GM18873 (cell line): ENCODE results near the gene ZC3HAV1.
"Not testable (repeated sequence)": the region's sequence is repeated elsewhere in the genome, so short reads cannot be mapped to it uniquely, and the experiment has no call there.

Experiments
- ATAC-seq: cut with Tn5 transposase; IDR thresholded peaks from one replicate; pipeline ENCODE4 v1.9.1; 2021; ENCODE audit warnings: mild to moderate bottlenecking, moderate library complexity, moderate number of reproducible peaks; ENCODE audit not compliant: unreplicated experiment, low FRiP score

Gene ZC3HAV1

DNA sequence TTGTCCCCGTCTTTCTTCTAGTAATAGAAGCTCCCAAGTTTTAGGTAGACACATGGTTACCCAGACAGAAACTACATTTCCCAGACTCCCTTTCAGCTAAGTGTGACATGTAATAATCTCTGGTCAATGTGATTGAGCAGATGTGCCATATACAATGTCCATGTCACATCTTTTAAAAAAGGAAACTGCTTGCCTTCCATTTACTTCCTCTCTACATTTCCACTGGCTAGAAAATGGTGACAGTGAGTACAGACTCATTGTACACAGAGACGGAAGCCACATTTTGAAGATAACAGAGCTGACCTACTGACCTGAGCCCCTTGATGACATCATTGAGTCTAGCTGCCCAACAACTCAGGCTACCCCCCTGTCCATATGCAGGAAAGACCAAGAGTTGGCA lies 21.3 kb downstream of the ZC3HAV1 start:
- no peak for ATAC-seq

DNA sequence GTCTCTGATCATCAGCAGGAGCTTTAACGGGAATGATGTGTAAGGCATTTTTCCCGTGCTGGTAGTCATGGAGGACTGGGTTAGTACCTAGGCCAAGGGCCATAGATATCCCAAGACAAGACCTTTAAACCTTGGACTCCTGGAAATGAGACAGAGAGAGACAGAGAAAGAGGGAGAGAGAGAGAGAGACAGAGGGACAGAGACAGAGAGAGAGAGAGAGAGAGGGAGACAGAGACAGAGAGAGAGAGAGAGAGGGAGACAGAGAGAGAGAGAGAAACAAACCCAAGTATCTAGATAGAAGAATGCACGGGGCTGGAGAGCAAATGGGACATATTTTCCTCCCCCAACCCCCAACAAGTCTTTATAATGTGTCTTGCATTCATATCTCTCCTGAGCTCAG lies 22.3 kb downstream of the ZC3HAV1 start:
- ATAC-seq, result no peak

DNA sequence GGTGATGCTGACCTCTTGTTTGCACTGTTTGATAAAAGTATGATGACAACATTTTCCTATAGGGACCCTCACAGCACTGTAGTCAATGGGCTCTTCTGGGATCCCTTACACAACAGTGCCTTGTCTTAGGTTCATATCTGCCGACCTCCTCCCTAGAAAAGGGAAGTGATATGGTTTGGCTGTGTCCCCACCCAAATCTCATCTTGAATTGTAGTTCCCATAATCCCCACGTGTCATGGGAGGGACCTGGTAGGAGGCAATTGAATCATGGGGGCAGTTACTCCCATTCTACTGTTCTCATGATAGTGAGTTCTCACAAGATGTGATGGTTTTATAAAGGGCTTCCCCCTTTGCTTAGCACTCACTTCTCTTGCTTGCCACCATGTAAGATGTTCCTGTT lies 23.1 kb downstream of the ZC3HAV1 start:
- ATAC-seq, result no peak

DNA sequence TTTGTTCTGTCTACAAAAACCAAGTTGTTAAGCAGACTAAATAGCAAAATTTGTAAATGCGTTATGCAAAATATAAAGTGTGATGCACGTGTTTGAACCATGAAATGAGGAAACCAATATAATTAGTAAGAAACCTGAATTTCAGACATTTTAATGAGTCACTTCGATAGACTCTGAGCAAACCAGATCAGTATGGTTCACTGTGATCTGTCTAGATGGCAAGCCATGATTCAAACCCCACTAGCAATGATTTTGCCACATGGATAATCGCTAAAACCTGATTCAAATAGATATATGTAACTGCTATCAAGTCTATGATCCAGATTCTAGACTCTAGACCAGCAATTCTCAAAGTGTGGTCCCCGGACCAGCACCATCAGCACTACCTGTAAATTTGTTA lies 24.8 kb downstream of the ZC3HAV1 start:
- ATAC-seq, result no peak

GRCh38 chr7:139081584-139081983 lies 27.9 kb downstream of the ZC3HAV1 start:
- no peak for ATAC-seq

DNA sequence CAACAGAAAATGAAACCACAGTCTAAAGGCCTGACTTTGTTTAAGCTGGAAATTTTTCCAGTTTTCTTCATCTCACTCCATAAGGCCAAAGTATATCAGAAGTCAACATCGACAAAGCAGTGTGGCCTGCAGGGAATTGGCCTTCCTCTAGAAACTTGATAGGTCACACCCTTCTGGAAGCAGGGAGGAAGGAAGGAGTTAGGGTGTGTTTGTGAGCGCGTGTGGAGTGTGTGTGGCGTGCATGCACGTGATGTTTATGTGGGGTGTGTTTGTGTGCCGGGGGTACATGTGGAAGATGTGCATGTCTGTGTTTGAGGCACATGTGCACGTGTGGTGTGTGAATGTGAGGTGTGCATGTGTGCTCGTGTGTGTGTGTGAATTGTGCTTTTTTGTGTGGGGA lies 28.6 kb downstream of the ZC3HAV1 start:
- no peak for ATAC-seq

DNA sequence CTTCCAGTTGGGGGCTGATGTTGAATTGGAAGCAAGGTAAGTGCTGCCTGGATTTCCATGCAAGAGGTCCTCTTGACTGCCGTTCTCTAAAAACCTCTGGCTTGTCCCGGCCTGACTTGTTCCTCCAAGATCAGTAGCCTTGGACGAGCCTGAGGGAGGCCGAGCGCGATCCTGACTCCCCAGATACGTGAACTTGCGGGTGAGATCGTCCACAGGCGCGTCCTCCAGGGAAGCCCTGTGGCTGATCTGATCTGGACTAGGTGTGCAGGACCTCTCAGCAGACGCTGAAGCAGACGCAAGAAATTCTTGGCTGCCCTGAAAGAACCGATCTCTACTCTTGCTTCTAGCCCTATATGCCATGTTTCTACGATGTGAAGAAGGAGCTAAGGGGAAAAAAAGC lies 29.7 kb downstream of the ZC3HAV1 start:
- ATAC-seq, result no peak

DNA sequence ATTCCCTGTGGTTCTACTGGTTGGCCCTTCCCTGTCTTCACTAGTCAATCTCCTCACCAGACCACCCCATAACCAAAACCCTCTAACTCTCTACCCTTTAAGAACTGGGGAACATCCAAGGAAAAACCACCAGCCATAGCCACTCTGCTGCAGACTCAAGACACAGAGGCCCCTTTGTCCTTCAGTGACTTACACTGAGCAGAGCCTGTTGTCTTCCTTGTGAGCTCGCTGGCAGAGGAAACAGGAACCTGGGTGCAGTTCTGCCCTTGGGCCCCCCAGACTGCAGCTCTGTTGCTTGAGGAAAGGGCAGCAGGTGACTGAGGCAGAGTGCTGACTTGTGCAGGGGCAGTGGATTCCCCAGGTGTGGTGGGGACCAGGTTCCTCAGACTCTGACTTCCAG lies 30.6 kb downstream of the ZC3HAV1 start:
- ATAC-seq, result no peak

- no peak for ATAC-seq
These were observed 31.1 kb downstream of the ZC3HAV1 start for GRCh38 chr7:139078399-139078798.

- not testable (repeated sequence) for ATAC-seq
These were observed 31.8 kb downstream of the ZC3HAV1 start for GRCh38 chr7:139077706-139078105.

- ATAC-seq, result no peak
These were observed 33.4 kb downstream of the ZC3HAV1 start for GRCh38 chr7:139075871-139076686.

GRCh38 chr7:139075031-139075652 lies 34.4 kb downstream of the ZC3HAV1 start:
- peak; percentile 82 for ATAC-seq

GRCh38 chr7:139072796-139073195 lies 36.7 kb downstream of the ZC3HAV1 start:
- ATAC-seq, result no peak

DNA sequence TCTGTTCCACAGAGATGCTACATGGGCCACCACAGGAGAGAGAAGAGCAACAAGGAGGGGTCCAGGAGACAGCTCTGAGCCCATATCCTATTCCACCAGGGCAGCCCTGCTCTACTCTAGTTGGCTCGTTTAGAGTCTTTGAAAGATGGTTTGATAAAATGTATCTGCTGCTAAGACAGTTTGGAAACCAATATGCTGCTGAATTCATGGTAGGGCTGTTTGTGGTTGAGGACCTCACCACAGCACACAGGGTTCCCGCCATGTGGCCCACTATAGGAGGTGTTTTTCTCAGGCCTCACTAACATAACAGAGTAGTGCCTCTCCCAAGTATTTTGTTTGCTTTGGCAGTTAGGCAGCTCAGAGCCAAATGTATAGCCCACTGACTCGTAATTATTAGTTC lies 37.8 kb downstream of the ZC3HAV1 start:
- no peak for ATAC-seq

GRCh38 chr7:139068544-139069399 lies 40.7 kb downstream of the ZC3HAV1 start:
- no peak for ATAC-seq

GRCh38 chr7:139066315-139066714 lies 43.2 kb downstream of the ZC3HAV1 start:
- no peak for ATAC-seq

GRCh38 chr7:139065323-139065722 lies 44.2 kb downstream of the ZC3HAV1 start:
- ATAC-seq, result no peak

GRCh38 chr7:139061416-139061815 lies 48.1 kb downstream of the ZC3HAV1 start:
- ATAC-seq, result no peak

- ATAC-seq, result no peak
These were observed 48.8 kb downstream of the ZC3HAV1 start for GRCh38 chr7:139060695-139061237.

DNA sequence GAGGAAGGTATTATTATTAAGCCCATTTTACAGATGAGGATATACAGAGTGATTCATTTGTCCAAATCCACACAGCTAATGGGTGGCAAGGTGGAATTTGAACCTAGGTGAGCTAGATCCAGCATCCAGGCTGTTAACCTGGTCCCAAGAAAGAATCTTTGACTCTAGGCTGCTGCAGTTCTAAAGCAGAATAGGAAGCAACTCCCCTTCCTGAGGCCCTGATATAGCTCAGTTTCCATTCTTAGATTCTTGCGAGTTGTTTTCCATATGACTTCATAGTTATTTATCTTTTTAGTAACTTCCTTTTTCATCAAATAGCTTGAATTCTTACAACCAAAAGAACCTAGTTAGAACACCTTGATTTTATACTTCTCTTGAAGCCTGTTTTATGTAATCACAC lies 49.6 kb downstream of the ZC3HAV1 start:
- ATAC-seq, result no peak

- ATAC-seq, result no peak
These were observed 50.6 kb downstream of the ZC3HAV1 start for GRCh38 chr7:139058943-139059342.
